K562 (cell line): ENCODE results near the gene CACNA1C. TPM values are rescaled to one million over a fixed set of nuclear protein-coding genes. Genes with fewer than 3 reads are reported as not detected.

Experiments
- ATAC-seq: fragments of 200-7000 bp; cut with Tn5 transposase; 3 replicates; pipeline ENCODE4 v1.9.1; 2020; ENCODE audit warnings: moderate library complexity
- BruUV-seq: library from RNA; stranded (reverse); fragments of 400-500 nt; replicated peaks from 2 replicates; lab custom pipeline; 2021; lab: Mats Ljungman, UMichigan
- CTCF ChIA-PET: fragments of 300-600 bp; formaldehyde crosslinking; extraction: SDS; loops from one replicate; lab custom pipeline; 2021; ENCODE audit warnings: low intra/inter-chr PET ratio; lab: Yijun Ruan, JAX
- POLR2A ChIA-PET: fragments of 300-600, 350-650 bp; sonication (Branson Sonifier 250); formaldehyde crosslinking; extraction: SDS; loops from one replicate; lab custom pipeline; 2021; ENCODE audit warnings: antibody characterized with exemption, inconsistent platforms; lab: Yijun Ruan, JAX
- DNase-seq, 4 experiments: peaks; one replicate each; pipeline versions ENCODE4 v3.0.0 to v3.0.0-alpha.2; 2011 to 2018; ENCODE audit warnings: low spot score in 3 of 4, mixed read lengths in 3 of 4; ENCODE audit errors: extremely low read depth in 1 of 4
- FAIRE-seq: peaks from 2 replicates; lab custom pipeline; 2011; peaks lifted over from hg19 to GRCh38; lab: Jason Lieb, UNC
- H2AFZ ChIP-seq: 2 replicates; pipeline ENCODE4 v1.6.0; 2011; ENCODE audit warnings: low read depth, low read length, control low read depth, inconsistent platforms
- H3K27ac ChIP-seq: fragments of 200-600 bp; 3 replicates; pipeline ENCODE4 v1.8.0; 2011; ENCODE audit warnings: low read depth, mild to moderate bottlenecking, control low read depth, inconsistent platforms, low read length, moderate library complexity, mixed read lengths; ENCODE audit errors: extremely low read depth
- H3K27me3 ChIP-seq, 2 experiments: fragments of 300-600 bp in 1 of 2; 2 replicates in 1 of 2; 3 replicates in 1 of 2; pipeline versions ENCODE4 v1.6.0 to v1.8.0; 2011; ENCODE audit warnings: inconsistent platforms in 2 of 2, low read length in 2 of 2, mild to moderate bottlenecking in 1 of 2, mixed read lengths in 1 of 2, moderate library complexity in 1 of 2; ENCODE audit not compliant: control insufficient read depth in 2 of 2, insufficient read depth in 2 of 2
- H3K36me3 ChIP-seq: fragments of 300-600 bp; 3 replicates; pipeline ENCODE4 v1.8.0; 2011; ENCODE audit warnings: mild to moderate bottlenecking, low read length, inconsistent platforms; ENCODE audit not compliant: control insufficient read depth, insufficient read depth
- H3K4me1 ChIP-seq, 2 experiments: fragments of 200-600 bp in 1 of 2; replicated peaks in 1 of 2; 2 replicates in 1 of 2; 3 replicates in 1 of 2; pipeline versions ENCODE4 v1.5.1 to v1.8.0; 2011; ENCODE audit warnings: inconsistent platforms in 2 of 2, low read length in 2 of 2, mild to moderate bottlenecking in 1 of 2, mixed read lengths in 1 of 2, moderate library complexity in 1 of 2; ENCODE audit not compliant: control insufficient read depth in 2 of 2, insufficient read depth in 2 of 2
- H3K4me2 ChIP-seq: 2 replicates; pipeline ENCODE4 v1.6.1; 2011; ENCODE audit warnings: low read length, control low read depth, inconsistent platforms, mixed read lengths; ENCODE audit not compliant: insufficient read depth
- H3K4me3 ChIP-seq: fragments of 200-600 bp; sonication (generic), shearing (Covaris generic); 2 replicates; pipeline ENCODE4 v1.5.1; 2016; ENCODE audit warnings: control low read depth, inconsistent platforms
- H3K79me2 ChIP-seq: fragments of 200-600 bp; 3 replicates; pipeline ENCODE4 v1.8.0; 2011; ENCODE audit warnings: low read length, inconsistent platforms; ENCODE audit not compliant: control insufficient read depth, insufficient read depth
- H3K9ac ChIP-seq, 2 experiments: 2 replicates each; pipeline versions ENCODE4 v1.6.0 to v1.6.1; 2011; ENCODE audit warnings: low read depth in 2 of 2, low read length in 2 of 2, control low read depth in 1 of 2, inconsistent platforms in 1 of 2, mild to moderate bottlenecking in 1 of 2, mixed read lengths in 1 of 2; ENCODE audit not compliant: insufficient read depth in 1 of 2
- H3K9me1 ChIP-seq: one replicate; pipeline ENCODE4 v1.6.0; 2011; ENCODE audit warnings: inconsistent platforms, mild to moderate bottlenecking, low read length, moderate library complexity; ENCODE audit not compliant: control insufficient read depth, insufficient read depth
- H3K9me3 ChIP-seq: replicated peaks from 2 replicates; pipeline ENCODE4 v1.5.1; 2011; ENCODE audit warnings: low read depth, low read length, inconsistent platforms; ENCODE audit not compliant: control insufficient read depth, insufficient read depth
- H4K20me1 ChIP-seq: replicated peaks from 2 replicates; pipeline ENCODE4 v1.6.1; 2011; ENCODE audit warnings: low read length, inconsistent platforms, mixed read lengths; ENCODE audit not compliant: control insufficient read depth, insufficient read depth
- ARNT ChIP-seq, 2 experiments: fragments of 450-650 bp; IDR thresholded peaks; 2 replicates each; pipeline ENCODE4 v1.6.1; 2016; ENCODE audit warnings: mild to moderate bottlenecking in 1 of 2
- BDP1 ChIP-seq: IDR thresholded peaks from 3 replicates; pipeline ENCODE4 v1.6.1; 2011; ENCODE audit not compliant: insufficient read length, insufficient read depth
- EP400 ChIP-seq: fragments of 450-650 bp; IDR thresholded peaks from 2 replicates; pipeline ENCODE4 v1.6.1; 2017; ENCODE audit warnings: antibody characterized with exemption, mild to moderate bottlenecking, moderate library complexity
- ESRRA ChIP-seq: fragments of 450-650 bp; IDR thresholded peaks from 2 replicates; pipeline ENCODE4 v1.6.1; 2014; ENCODE audit warnings: low read depth, mild to moderate bottlenecking, moderate library complexity, borderline replicate concordance
- HOXB6 ChIP-seq: fragments of 250-450 bp; sonication (Bioruptor Pico); IDR thresholded peaks from 2 replicates; pipeline ENCODE4 v1.5.1; 2022; ENCODE audit warnings: mild to moderate bottlenecking, borderline replicate concordance
- MAFK ChIP-seq: IDR thresholded peaks from 2 replicates; pipeline ENCODE4 v1.6.1; 2011; ENCODE audit warnings: low read length, improper control_type of control experiment
- POU5F1 ChIP-seq: fragments of 150-350 bp; IDR thresholded peaks from 2 replicates; pipeline ENCODE4 v1.6.1; 2014; ENCODE audit warnings: borderline replicate concordance, low read length, low read depth, mild to moderate bottlenecking; ENCODE audit not compliant: partially characterized antibody
- PTRF ChIP-seq: fragments of 450-650 bp; IDR thresholded peaks from 2 replicates; pipeline ENCODE4 v1.6.1; 2016; ENCODE audit warnings: mild to moderate bottlenecking, missing genetic modification characterization, missing compliant biosample characterization
- ZNF274 ChIP-seq: IDR thresholded peaks from 2 replicates; pipeline ENCODE4 v1.6.1; 2011; ENCODE audit warnings: low read depth, mild to moderate bottlenecking, low read length, moderate library complexity, borderline replicate concordance
- ZNF76 ChIP-seq: fragments of 250-450 bp; sonication (Bioruptor Pico); IDR thresholded peaks from 2 replicates; pipeline ENCODE4 v1.4.0; 2020; ENCODE audit warnings: mild to moderate bottlenecking, moderate library complexity, borderline replicate concordance
- WGBS: fragments of 100-300 bp; shearing (Covaris generic); methylation state at CpG from one replicate; pipeline ENCODE4 v1.1.6; 2016; ENCODE audit warnings: low coverage, mixed read lengths; ENCODE audit not compliant: insufficient coverage; ENCODE audit errors: missing lambda C conversion rate; 5-methylcytosine and 5-hydroxymethylcytosine counted together
- in situ Hi-C: fragments of 300-500 bp; cut with MboI; formaldehyde crosslinking; loops from 4 replicates; pipeline ENCODE4 v1.15.0; 2018; ENCODE audit warnings: inconsistent platforms, mixed read lengths
- intact Hi-C: fragments of 100-400 bp; cut with micrococcal nuclease; formaldehyde crosslinking; loops from 2 replicates; pipeline ENCODE4 v1.14.2; 2022
- polyA plus RNA-seq, 8 experiments: library from polyadenylated mRNA; depleted of rRNA in 4 of 8; stranded (reverse) in 5 of 8; unstranded in 3 of 8; fragments of >200 nt; fragmentation: Nextera tagmentation in 2 of 8; fragmentation: Illumina TruSeq in 1 of 8; extraction: Ambion mirVana in 2 of 8; extraction: Trizol in 1 of 8; gene quantifications; 2 replicates each; pipeline versions ENCODE4 v1.2.1 to v1.2.3, GENCODE V29; 2011 to 2014; ENCODE audit warnings: inconsistent platforms in 1 of 8, missing spikeins in 1 of 8
- total RNA-seq, 7 experiments: library from RNA; depleted of rRNA in 6 of 7; stranded (reverse); fragments of >200 nt in 6 of 7; fragmentation: Illumina TruSeq in 2 of 7; extraction: Trizol in 2 of 7; gene quantifications; 2 replicates each; pipeline versions ENCODE4 v1.2.1 to v1.2.3, GENCODE V29; 2011 to 2021; ENCODE audit warnings: low replicate concordance in 1 of 7
- TF ChIP-seq, protein P1 (sequence below): fragments of 450-650 bp; IDR thresholded peaks from 2 replicates; pipeline ENCODE4 v1.6.1; 2017; ENCODE audit warnings: antibody characterized with exemption, mild to moderate bottlenecking
- TF ChIP-seq, protein P2 (sequence below): fragments of 250-450 bp; sonication (Bioruptor Pico); IDR thresholded peaks from 2 replicates; pipeline ENCODE4 v1.5.0; 2021; ENCODE audit warnings: mild to moderate bottlenecking, moderate library complexity

CACNA1C gene
- total and polyA plus RNA-seq, 9 of the 15 experiments (the other 6 are each of a cell fraction or from before 2014, with no cell fraction given), result not detected

DNA sequence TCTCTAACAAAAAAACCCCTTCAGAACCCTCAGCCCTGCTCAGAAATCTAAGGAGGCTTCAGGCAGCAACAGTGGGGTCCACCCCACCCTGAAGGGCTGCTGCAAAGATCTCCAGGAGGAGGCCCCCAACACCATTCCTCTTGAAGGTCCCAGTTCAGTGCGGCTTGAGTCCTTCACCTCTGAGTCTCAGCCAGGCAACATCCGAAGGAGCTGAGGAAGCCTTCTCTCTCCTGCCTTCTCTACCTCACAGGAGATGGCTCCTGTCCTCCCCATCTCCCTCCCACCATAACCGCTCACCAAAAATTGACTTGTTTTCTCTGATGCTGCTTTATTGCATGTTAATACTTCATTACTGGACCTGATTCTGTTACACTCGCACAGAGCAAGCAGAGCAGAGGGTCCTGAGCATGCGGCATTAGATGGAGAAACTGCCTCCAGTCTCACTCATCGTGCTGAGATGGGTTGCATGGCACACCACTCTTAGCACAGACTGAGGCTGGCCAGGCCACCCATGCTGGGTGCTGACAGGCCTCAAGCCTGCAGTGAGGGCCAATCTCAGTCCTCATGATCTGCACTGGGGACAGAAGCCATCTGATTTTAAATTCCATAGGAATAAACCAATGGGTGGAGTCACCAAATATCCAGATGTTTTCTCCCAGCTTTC, 224.8 kb downstream of the CACNA1C start:
- in situ Hi-C loops, result loop anchor here (25.0 kb wide), 1 partner anchor 215 kb away; the partner anchor contains the start of gene CACNA1C
- Histone ChIP-seq H3K9me1 (no peaks in the 10 kb centered on the region), H3K4me3 (no peak overlapping the region), H4K20me1 (no peaks in the 10 kb centered on the region), H3K79me2 (no peaks in the 10 kb centered on the region), H3K36me3 (no peaks in the 10 kb centered on the region), H3K9ac (no peak overlapping the region), H3K4me1 (no peaks in the 10 kb centered on the region), H3K27ac (no peak overlapping the region), H3K4me2 (no peak overlapping the region), H3K9me3 (no peaks in the 10 kb centered on the region), H3K27me3 (peaks cover 0 to 23% of the 10 kb centered on the region in 2 experiments; a peak in 2 of 5 replicates), H2AFZ (no peak overlapping the region)
- ChIA-PET CTCF (no interaction called here), POLR2A (interaction anchor here (1.9 kb wide), 1 partner anchor 11 kb away, joined by 4 read pairs; no protein-coding TSS in a partner anchor)
- BruUV-seq, result no TSS peak
- intact Hi-C loops, result no loop called here
- FAIRE-seq, result no peak
- no peak for DNase-seq
- WGBS, result 0% methylated on average over 5 of the region's 6 CpGs
- no peak for ATAC-seq
- TF ChIP-seq PTRF (tag) (no peak), HOXB6 (CRISPR knock-in tag) (no peak), BDP1 (no peak), ZNF274 (no peak), POU5F1 (no peak), MAFK (no peak), ARNT (IDR thresholded peaks at IDR 0.05) (no peak), EP400 (no peak), ZNF76 (no peak), ESRRA (no peak)
- TF ChIP-seq, protein P1, sequence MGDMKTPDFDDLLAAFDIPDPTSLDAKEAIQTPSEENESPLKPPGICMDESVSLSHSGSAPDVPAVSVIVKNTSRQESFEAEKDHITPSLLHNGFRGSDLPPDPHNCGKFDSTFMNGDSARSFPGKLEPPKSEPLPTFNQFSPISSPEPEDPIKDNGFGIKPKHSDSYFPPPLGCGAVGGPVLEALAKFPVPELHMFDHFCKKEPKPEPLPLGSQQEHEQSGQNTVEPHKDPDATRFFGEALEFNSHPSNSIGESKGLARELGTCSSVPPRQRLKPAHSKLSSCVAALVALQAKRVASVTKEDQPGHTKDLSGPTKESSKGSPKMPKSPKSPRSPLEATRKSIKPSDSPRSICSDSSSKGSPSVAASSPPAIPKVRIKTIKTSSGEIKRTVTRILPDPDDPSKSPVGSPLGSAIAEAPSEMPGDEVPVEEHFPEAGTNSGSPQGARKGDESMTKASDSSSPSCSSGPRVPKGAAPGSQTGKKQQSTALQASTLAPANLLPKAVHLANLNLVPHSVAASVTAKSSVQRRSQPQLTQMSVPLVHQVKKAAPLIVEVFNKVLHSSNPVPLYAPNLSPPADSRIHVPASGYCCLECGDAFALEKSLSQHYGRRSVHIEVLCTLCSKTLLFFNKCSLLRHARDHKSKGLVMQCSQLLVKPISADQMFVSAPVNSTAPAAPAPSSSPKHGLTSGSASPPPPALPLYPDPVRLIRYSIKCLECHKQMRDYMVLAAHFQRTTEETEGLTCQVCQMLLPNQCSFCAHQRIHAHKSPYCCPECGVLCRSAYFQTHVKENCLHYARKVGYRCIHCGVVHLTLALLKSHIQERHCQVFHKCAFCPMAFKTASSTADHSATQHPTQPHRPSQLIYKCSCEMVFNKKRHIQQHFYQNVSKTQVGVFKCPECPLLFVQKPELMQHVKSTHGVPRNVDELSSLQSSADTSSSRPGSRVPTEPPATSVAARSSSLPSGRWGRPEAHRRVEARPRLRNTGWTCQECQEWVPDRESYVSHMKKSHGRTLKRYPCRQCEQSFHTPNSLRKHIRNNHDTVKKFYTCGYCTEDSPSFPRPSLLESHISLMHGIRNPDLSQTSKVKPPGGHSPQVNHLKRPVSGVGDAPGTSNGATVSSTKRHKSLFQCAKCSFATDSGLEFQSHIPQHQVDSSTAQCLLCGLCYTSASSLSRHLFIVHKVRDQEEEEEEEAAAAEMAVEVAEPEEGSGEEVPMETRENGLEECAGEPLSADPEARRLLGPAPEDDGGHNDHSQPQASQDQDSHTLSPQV, result no peak
- TF ChIP-seq, protein P2, sequence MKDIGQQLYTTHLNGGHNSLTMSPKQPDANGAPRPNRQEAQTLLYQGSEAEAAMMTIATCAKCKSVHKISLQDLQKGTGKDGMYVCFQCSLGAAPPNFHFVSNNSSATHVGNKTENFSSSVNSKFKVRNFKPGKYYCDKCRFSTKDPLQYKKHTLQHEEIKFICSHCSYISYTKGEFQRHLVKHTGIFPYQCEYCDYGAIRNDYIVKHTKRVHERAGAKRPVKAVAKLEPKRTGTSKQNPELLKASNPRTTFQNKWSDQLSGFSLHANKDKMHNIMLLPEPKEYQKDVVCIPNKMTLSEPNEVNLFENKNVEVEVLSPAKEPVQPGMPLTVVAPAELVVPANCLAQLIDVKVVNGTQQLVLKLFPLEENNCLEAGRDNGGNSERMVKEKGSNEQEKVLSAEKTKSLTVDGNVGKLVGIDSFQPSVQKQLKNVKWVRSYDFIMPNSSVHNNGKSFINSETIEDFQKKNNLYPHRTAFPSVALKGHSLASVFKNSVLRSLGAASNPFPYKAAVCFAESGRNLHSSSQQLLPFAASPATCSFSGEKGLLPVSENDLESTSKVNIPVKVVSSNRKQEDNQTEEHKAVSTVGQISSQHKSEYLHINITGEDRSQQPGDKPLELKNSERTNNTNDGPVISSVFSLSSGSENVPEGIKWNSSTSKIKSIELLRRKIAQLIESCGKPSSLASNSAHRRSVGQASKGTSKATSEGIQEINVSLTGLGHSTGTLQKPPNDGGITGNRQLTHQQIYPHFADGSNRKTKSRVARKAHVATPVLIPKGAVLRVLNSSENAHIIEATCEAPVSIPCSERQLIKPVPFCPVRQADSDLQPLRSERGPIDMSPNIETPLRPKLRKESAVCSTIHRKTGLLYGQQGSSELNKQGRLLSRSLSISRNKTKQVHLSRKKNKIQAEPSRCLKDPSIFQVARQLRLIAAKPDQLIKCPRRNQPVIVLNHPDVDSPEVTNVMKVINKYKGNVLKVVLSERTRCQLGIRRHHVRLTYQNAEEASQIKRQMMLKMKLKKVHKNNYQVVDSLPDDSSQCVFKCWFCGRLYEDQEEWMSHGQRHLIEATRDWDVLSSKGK (CRISPR knock-in tag), result no peak
